Peyer's patch (tissue), 4 donors: ENCODE measurements around the gene CD1C.

ENCODE experiments used
- POLR2A ChIP-seq, 2 donors: fragments of 450-650 bp; IDR thresholded peaks; one replicate each; pipeline ENCODE4 v1.5.1; 2017; ENCODE audit warnings: antibody characterized with exemption in 2 of 2, mild to moderate bottlenecking in 2 of 2, moderate library complexity in 2 of 2
- TF ChIP-seq, protein P1 (sequence below), 6 experiments: fragments of 450-650 bp in 4 of 6; fragments of 200-600 bp in 2 of 6; sonication (generic) in 1 of 6; IDR thresholded peaks; one replicate each; pipeline ENCODE4 v1.5.1; 2017 to 2019; ENCODE audit warnings: antibody characterized with exemption in 6 of 6, mild to moderate bottlenecking in 3 of 6, moderate library complexity in 1 of 6

DNA sequence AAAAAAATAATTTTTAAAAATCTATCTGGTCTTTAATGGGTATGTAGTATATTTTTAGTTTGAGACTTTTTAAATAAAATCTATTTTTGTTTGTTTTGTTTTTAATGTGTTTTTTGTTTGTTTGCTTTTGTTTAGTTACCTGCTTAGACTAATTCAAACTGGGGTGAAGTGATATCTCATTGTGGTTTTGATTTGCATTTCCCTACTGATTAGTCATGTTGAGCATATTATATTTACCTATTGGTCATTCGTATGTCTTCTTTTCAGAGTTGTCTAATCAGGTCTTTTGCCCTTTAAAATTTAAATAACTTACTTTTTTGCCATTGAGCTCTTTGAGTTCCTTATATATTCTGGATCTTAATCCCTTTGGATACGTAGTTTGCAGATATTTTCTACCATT is 21.3 kb downstream of the CD1C start:
- TF ChIP-seq, protein P1, sequence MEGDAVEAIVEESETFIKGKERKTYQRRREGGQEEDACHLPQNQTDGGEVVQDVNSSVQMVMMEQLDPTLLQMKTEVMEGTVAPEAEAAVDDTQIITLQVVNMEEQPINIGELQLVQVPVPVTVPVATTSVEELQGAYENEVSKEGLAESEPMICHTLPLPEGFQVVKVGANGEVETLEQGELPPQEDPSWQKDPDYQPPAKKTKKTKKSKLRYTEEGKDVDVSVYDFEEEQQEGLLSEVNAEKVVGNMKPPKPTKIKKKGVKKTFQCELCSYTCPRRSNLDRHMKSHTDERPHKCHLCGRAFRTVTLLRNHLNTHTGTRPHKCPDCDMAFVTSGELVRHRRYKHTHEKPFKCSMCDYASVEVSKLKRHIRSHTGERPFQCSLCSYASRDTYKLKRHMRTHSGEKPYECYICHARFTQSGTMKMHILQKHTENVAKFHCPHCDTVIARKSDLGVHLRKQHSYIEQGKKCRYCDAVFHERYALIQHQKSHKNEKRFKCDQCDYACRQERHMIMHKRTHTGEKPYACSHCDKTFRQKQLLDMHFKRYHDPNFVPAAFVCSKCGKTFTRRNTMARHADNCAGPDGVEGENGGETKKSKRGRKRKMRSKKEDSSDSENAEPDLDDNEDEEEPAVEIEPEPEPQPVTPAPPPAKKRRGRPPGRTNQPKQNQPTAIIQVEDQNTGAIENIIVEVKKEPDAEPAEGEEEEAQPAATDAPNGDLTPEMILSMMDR (IDR thresholded peaks at IDR 0.05): no peak
- TF ChIP-seq POLR2A (IDR thresholded peaks at IDR 0.05): no peak
